Astrocyte (in vitro differentiated cells and primary cell): Measurements from ENCODE around the gene PRKCE. TPM values are rescaled to one million over a fixed set of nuclear protein-coding genes. Genes with fewer than 3 reads are reported as not detected.

Experiments
- DNase-seq: peaks from one replicate; pipeline ENCODE4 v3.0.0-alpha.2; 2010; ENCODE audit warnings: low read depth
- FAIRE-seq: peaks from 2 replicates; lab custom pipeline; 2011; peaks lifted over from hg19 to GRCh38; lab: Jason Lieb, UNC
- H2AFZ ChIP-seq: 2 replicates; pipeline ENCODE4 v1.6.0; 2012; ENCODE audit warnings: low read depth, low read length, inconsistent platforms
- H3K27ac ChIP-seq: 2 replicates; pipeline ENCODE4 v1.5.1; 2011; ENCODE audit warnings: low read depth, low read length, inconsistent platforms
- H3K27me3 ChIP-seq: 2 replicates; pipeline ENCODE4 v1.6.0; 2011; ENCODE audit warnings: low read length, inconsistent platforms; ENCODE audit not compliant: insufficient read depth
- H3K36me3 ChIP-seq: 2 replicates; pipeline ENCODE4 v1.5.1; 2011; ENCODE audit warnings: low read length, inconsistent platforms; ENCODE audit not compliant: insufficient read depth
- H3K4me1 ChIP-seq: 2 replicates; pipeline ENCODE4 v1.5.1; 2011; ENCODE audit warnings: low read length, inconsistent platforms; ENCODE audit not compliant: insufficient read depth
- H3K4me2 ChIP-seq: 2 replicates; pipeline ENCODE4 v1.6.0; 2012; ENCODE audit warnings: low read length, inconsistent platforms
- H3K4me3 ChIP-seq: 2 replicates; pipeline ENCODE4 v1.5.1; 2011; ENCODE audit warnings: low read depth, mild to moderate bottlenecking, low read length, inconsistent platforms; ENCODE audit not compliant: insufficient read depth
- H3K79me2 ChIP-seq: 2 replicates; pipeline ENCODE4 v1.6.0; 2012; ENCODE audit warnings: mild to moderate bottlenecking, low read length, inconsistent platforms; ENCODE audit not compliant: insufficient read depth
- H3K9ac ChIP-seq: 2 replicates; pipeline ENCODE4 v1.6.0; 2012; ENCODE audit warnings: mild to moderate bottlenecking, low read length, inconsistent platforms
- H3K9me3 ChIP-seq: 2 replicates; pipeline ENCODE4 v1.5.1; 2012; ENCODE audit warnings: low read depth, mild to moderate bottlenecking, low read length, inconsistent platforms; ENCODE audit not compliant: insufficient read depth
- H4K20me1 ChIP-seq: 2 replicates; pipeline ENCODE4 v1.6.0; 2012; ENCODE audit warnings: low read length, inconsistent platforms; ENCODE audit not compliant: insufficient read depth
- H3K27ac Mint-ChIP-seq: one replicate; pipeline ENCODE4 v1.8.0; 2021; ENCODE audit warnings: mild to moderate bottlenecking, mixed read lengths; ENCODE audit not compliant: unreplicated experiment
- H3K27me3 Mint-ChIP-seq: one replicate; pipeline ENCODE4 v1.8.0; 2021; ENCODE audit warnings: low read depth, mixed read lengths; ENCODE audit not compliant: unreplicated experiment
- H3K36me3 Mint-ChIP-seq: one replicate; pipeline ENCODE4 v1.8.0; 2021; ENCODE audit warnings: low read depth, mixed read lengths; ENCODE audit not compliant: unreplicated experiment
- H3K4me1 Mint-ChIP-seq: one replicate; pipeline ENCODE4 v1.8.0; 2021; ENCODE audit warnings: low read depth, mixed read lengths; ENCODE audit not compliant: unreplicated experiment
- H3K4me3 Mint-ChIP-seq: one replicate; pipeline ENCODE4 v1.8.0; 2021; ENCODE audit warnings: mild to moderate bottlenecking, moderate library complexity, mixed read lengths; ENCODE audit not compliant: unreplicated experiment
- H3K9me3 Mint-ChIP-seq: one replicate; pipeline ENCODE4 v1.8.0; 2021; ENCODE audit warnings: mild to moderate bottlenecking, mixed read lengths; ENCODE audit not compliant: unreplicated experiment
- EZH2 ChIP-seq: IDR thresholded peaks from 2 replicates; pipeline ENCODE4 v1.6.1; 2012; ENCODE audit warnings: mild to moderate bottlenecking, low read length, inconsistent platforms; ENCODE audit not compliant: insufficient read depth
- total RNA-seq: library from RNA; stranded (reverse); gene quantifications from 2 replicates; pipeline ENCODE4 v1.2.1, GENCODE V29; 2021
- TF ChIP-seq, protein P1 (sequence below): IDR thresholded peaks from 2 replicates; pipeline ENCODE4 v1.5.1; 2011; ENCODE audit warnings: low read depth, mild to moderate bottlenecking, inconsistent platforms, low read length, moderate library complexity; ENCODE audit not compliant: insufficient read depth

PRKCE gene
- total RNA-seq, 1 donor from 2014 or later = 12.8 TPM

DNA sequence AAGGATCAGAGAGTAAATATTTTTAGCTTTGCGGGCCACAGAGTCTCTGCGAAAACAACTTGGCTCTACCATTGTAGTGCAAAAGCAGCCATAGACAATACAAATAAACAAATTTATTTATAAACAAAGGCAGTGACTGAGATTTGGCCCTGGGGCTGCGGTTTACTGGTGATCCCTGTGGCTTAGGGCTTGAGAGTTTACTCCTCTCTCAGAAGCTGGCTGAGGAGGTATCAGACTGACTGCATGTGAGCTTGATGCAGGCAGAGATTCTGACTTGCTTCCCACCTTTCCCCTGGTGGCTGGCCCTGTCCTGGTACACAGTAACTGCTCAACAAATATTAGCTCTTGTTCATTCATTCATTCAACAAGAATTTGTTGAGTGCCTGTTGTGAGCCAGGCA lies 81.5 kb downstream of the PRKCE start:
- no peaks in the 10 kb centered on the region for H3K9me3 Mint-ChIP-seq
- H3K4me3 Mint-ChIP-seq = no peak overlapping the region
- no peak overlapping the region for H3K4me2 ChIP-seq
- peaks cover 20% of the 10 kb centered on the region for H3K27me3 Mint-ChIP-seq
- H3K27ac Mint-ChIP-seq = no peak overlapping the region
- no peaks in the 10 kb centered on the region for H3K9me3 ChIP-seq
- no peak overlapping the region for H3K4me3 ChIP-seq
- H3K9ac ChIP-seq = no peak overlapping the region
- TF ChIP-seq EZH2 = no peak
- TF ChIP-seq, protein P1, sequence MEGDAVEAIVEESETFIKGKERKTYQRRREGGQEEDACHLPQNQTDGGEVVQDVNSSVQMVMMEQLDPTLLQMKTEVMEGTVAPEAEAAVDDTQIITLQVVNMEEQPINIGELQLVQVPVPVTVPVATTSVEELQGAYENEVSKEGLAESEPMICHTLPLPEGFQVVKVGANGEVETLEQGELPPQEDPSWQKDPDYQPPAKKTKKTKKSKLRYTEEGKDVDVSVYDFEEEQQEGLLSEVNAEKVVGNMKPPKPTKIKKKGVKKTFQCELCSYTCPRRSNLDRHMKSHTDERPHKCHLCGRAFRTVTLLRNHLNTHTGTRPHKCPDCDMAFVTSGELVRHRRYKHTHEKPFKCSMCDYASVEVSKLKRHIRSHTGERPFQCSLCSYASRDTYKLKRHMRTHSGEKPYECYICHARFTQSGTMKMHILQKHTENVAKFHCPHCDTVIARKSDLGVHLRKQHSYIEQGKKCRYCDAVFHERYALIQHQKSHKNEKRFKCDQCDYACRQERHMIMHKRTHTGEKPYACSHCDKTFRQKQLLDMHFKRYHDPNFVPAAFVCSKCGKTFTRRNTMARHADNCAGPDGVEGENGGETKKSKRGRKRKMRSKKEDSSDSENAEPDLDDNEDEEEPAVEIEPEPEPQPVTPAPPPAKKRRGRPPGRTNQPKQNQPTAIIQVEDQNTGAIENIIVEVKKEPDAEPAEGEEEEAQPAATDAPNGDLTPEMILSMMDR = no peak
- DNase-seq (no peak), FAIRE-seq (no peak)
- H3K27ac ChIP-seq = no peak overlapping the region
- H3K36me3 ChIP-seq = no peaks in the 10 kb centered on the region
- H2AFZ ChIP-seq = no peak overlapping the region
- H3K36me3 Mint-ChIP-seq = peaks cover 7% of the 10 kb centered on the region
- H3K27me3 ChIP-seq = no peaks in the 10 kb centered on the region
- peaks cover 2% of the 10 kb centered on the region for H3K4me1 Mint-ChIP-seq
- H3K4me1 ChIP-seq = no peaks in the 10 kb centered on the region
- no peaks in the 10 kb centered on the region for H3K79me2 ChIP-seq
- H4K20me1 ChIP-seq = peaks cover 31% of the 10 kb centered on the region

- H3K27ac Mint-ChIP-seq = no peak overlapping the region
- no peaks in the 10 kb centered on the region for H3K36me3 ChIP-seq
- no peaks in the 10 kb centered on the region for H3K4me1 ChIP-seq
- no peak for FAIRE-seq
- H3K4me2 ChIP-seq = no peak overlapping the region
- no peak overlapping the region for H3K4me3 ChIP-seq
- H4K20me1 ChIP-seq = peaks cover 35% of the 10 kb centered on the region
- H2AFZ ChIP-seq = no peak overlapping the region
- H3K36me3 Mint-ChIP-seq = peaks cover 7% of the 10 kb centered on the region
- no peak overlapping the region for H3K9ac ChIP-seq
- no peaks in the 10 kb centered on the region for H3K9me3 ChIP-seq
- H3K9me3 Mint-ChIP-seq = no peaks in the 10 kb centered on the region
- no peak overlapping the region for H3K4me3 Mint-ChIP-seq
- peaks cover 2% of the 10 kb centered on the region for H3K4me1 Mint-ChIP-seq
- H3K27me3 ChIP-seq = no peaks in the 10 kb centered on the region
- DNase-seq = no peak
- TF ChIP-seq, protein P1 = no peak
- TF ChIP-seq EZH2 = no peak
- no peak overlapping the region for H3K27ac ChIP-seq
- no peaks in the 10 kb centered on the region for H3K79me2 ChIP-seq
- H3K27me3 Mint-ChIP-seq = peaks cover 18% of the 10 kb centered on the region
These were observed 82.9 kb downstream of the PRKCE start for GRCh38 chr2:45734336-45734735.

GRCh38 chr2:45734952-45735351 lies 83.5 kb downstream of the PRKCE start:
- no peak for FAIRE-seq
- H3K79me2 ChIP-seq = no peaks in the 10 kb centered on the region

More at GRCh38 chr2:45734952-45735351, 83.5 kb downstream of the PRKCE start:
- Histone ChIP-seq H3K27me3 (no peaks in the 10 kb centered on the region), H3K9me3 (no peaks in the 10 kb centered on the region), H4K20me1 (peaks cover 34% of the 10 kb centered on the region), H2AFZ (no peak overlapping the region), H3K4me1 (no peaks in the 10 kb centered on the region), H3K27ac (no peak overlapping the region), H3K36me3 (no peaks in the 10 kb centered on the region), H3K4me3 (no peak overlapping the region), H3K4me2 (no peak overlapping the region), H3K9ac (no peak overlapping the region)
- DNase-seq = no peak
- Mint-ChIP-seq H3K9me3 (no peaks in the 10 kb centered on the region), H3K27me3 (peaks cover 18% of the 10 kb centered on the region), H3K4me1 (peaks cover 2% of the 10 kb centered on the region), H3K27ac (no peak overlapping the region), H3K4me3 (no peak overlapping the region), H3K36me3 (peaks cover 4% of the 10 kb centered on the region)
- no peak for TF ChIP-seq EZH2
- TF ChIP-seq, protein P1 = no peak
